MCF 10A (cell line): ENCODE data around the gene SH3TC1. TPM values are rescaled to one million over a fixed set of nuclear protein-coding genes. Genes with fewer than 3 reads are reported as not detected.

Experiments
- BruUV-seq: library from RNA; stranded (reverse); fragments of 400-500 nt; replicated peaks from 2 replicates; lab custom pipeline; 2021; lab: Mats Ljungman, UMichigan
- CTCF ChIA-PET: fragments of 300-600 bp; sonication (Branson Sonifier 250); formaldehyde crosslinking; extraction: SDS; loops from one replicate; lab custom pipeline; 2021; ENCODE audit warnings: antibody characterized with exemption, inconsistent platforms; lab: Yijun Ruan, JAX
- POLR2A ChIA-PET: fragments of 300-600, 350-650 bp; sonication (Branson Sonifier 250); formaldehyde crosslinking; extraction: SDS; loops from one replicate; lab custom pipeline; 2020; ENCODE audit warnings: antibody characterized with exemption, inconsistent platforms; lab: Yijun Ruan, JAX
- DNase-seq: peaks from one replicate; pipeline ENCODE4 v3.0.0-alpha.2; 2018; ENCODE audit not compliant: unreplicated experiment
- H3K27ac Mint-ChIP-seq: one replicate; pipeline ENCODE4 v1.8.0; 2022; ENCODE audit warnings: mild to moderate bottlenecking, low read depth, mixed read lengths; ENCODE audit not compliant: unreplicated experiment
- H3K27me3 Mint-ChIP-seq: one replicate; pipeline ENCODE4 v1.8.0; 2022; ENCODE audit warnings: mixed read lengths; ENCODE audit not compliant: insufficient read depth, unreplicated experiment
- H3K36me3 Mint-ChIP-seq: one replicate; pipeline ENCODE4 v1.8.0; 2022; ENCODE audit warnings: mild to moderate bottlenecking, moderate library complexity, mixed read lengths; ENCODE audit not compliant: insufficient read depth, unreplicated experiment
- H3K4me1 Mint-ChIP-seq: one replicate; pipeline ENCODE4 v1.8.0; 2022; ENCODE audit warnings: mixed read lengths; ENCODE audit not compliant: insufficient read depth, unreplicated experiment
- H3K4me3 Mint-ChIP-seq: one replicate; pipeline ENCODE4 v1.8.0; 2022; ENCODE audit warnings: mild to moderate bottlenecking, moderate library complexity, mixed read lengths; ENCODE audit not compliant: unreplicated experiment
- H3K9me3 Mint-ChIP-seq: one replicate; pipeline ENCODE4 v1.8.0; 2022; ENCODE audit warnings: mixed read lengths; ENCODE audit not compliant: unreplicated experiment
- CTCF ChIP-seq: fragments of 200-600 bp; IDR thresholded peaks from one replicate; pipeline ENCODE4 v1.8.0; 2022; ENCODE audit warnings: antibody characterized with exemption, mild to moderate bottlenecking; ENCODE audit not compliant: unreplicated experiment
- intact Hi-C: fragments of 100-400 bp; cut with micrococcal nuclease; formaldehyde crosslinking; loops from 2 replicates; pipeline ENCODE4 v1.14.1; 2022
- total RNA-seq: library from RNA; stranded (reverse); gene quantifications from 2 replicates; pipeline ENCODE4 v1.2.3, GENCODE V29; 2022

SH3TC1 gene
- total RNA-seq, 1 experiment from 2014 or later: 28.8 TPM

GRCh38 chr4:8221476-8221875 is 22.4 kb downstream of the SH3TC1 start:
- BruUV-seq: no TSS peak
- Mint-ChIP-seq H3K36me3 (peaks cover 26% of the 10 kb centered on the region), H3K27me3 (no peaks in the 10 kb centered on the region), H3K4me1 (peaks cover 12% of the 10 kb centered on the region), H3K4me3 (no peak overlapping the region), H3K9me3 (no peaks in the 10 kb centered on the region), H3K27ac (no peak overlapping the region)
- DNase-seq: peak; percentile 69
- TF ChIP-seq CTCF: no peak
- POLR2A ChIA-PET: interaction anchor here (0.6 to 1.3 kb wide), 4 partner anchors 33 to 1630 kb away, joined by 3 to 7 read pairs (median 4); no protein-coding TSS in a partner anchor
- CTCF ChIA-PET: interaction anchor here (0.9 to 1.0 kb wide), 2 partner anchors 21 to 181 kb away, joined by 3 to 4 read pairs; no protein-coding TSS in a partner anchor
- intact Hi-C loops: no loop called here

GRCh38 chr4:8221985-8222384 is 22.9 kb downstream of the SH3TC1 start:
- intact Hi-C loops: no loop called here
- ChIA-PET POLR2A (interaction anchor here (1.3 kb wide), 1 partner anchor 42 kb away, joined by 6 read pairs; no protein-coding TSS in a partner anchor), CTCF (interaction anchor here (0.6 kb wide), 1 partner anchor 45 kb away, joined by 3 read pairs; no protein-coding TSS in a partner anchor)
- no peaks in the 10 kb centered on the region for H3K9me3 Mint-ChIP-seq
- DNase-seq: no peak
- H3K27me3 Mint-ChIP-seq: no peaks in the 10 kb centered on the region
- no peak overlapping the region for H3K27ac Mint-ChIP-seq
- peaks cover 12% of the 10 kb centered on the region for H3K4me1 Mint-ChIP-seq
- BruUV-seq: no TSS peak
- H3K4me3 Mint-ChIP-seq: no peak overlapping the region
- no peak for TF ChIP-seq CTCF
- peaks cover 26% of the 10 kb centered on the region for H3K36me3 Mint-ChIP-seq

GRCh38 chr4:8222609-8223388 is 23.7 kb downstream of the SH3TC1 start:
- H3K4me3 Mint-ChIP-seq: no peak overlapping the region
- peaks cover 26% of the 10 kb centered on the region for H3K36me3 Mint-ChIP-seq
- no peak overlapping the region for H3K27ac Mint-ChIP-seq
- H3K4me1 Mint-ChIP-seq: peaks cover 12% of the 10 kb centered on the region
- no peaks in the 10 kb centered on the region for H3K9me3 Mint-ChIP-seq
- no peak for TF ChIP-seq CTCF
- CTCF ChIA-PET: interaction anchor here (0.6 kb wide), 1 partner anchor 44 kb away, joined by 3 read pairs; no protein-coding TSS in a partner anchor
- intact Hi-C loops: no loop called here
- no peaks in the 10 kb centered on the region for H3K27me3 Mint-ChIP-seq
- POLR2A ChIA-PET: no interaction called here
- DNase-seq: no peak
- BruUV-seq: no TSS peak

GRCh38 chr4:8224267-8224974 is 25.3 kb downstream of the SH3TC1 start:
- CTCF ChIA-PET: interaction anchor here (1.1 to 3.2 kb wide), 2 partner anchors 16 to 48 kb away, joined by 3 to 11 read pairs; no protein-coding TSS in a partner anchor
- TF ChIP-seq CTCF: no peak
- no peak for DNase-seq
- H3K9me3 Mint-ChIP-seq: no peaks in the 10 kb centered on the region
- H3K4me1 Mint-ChIP-seq: peaks cover 12% of the 10 kb centered on the region
- intact Hi-C loops: no loop called here
- H3K27ac Mint-ChIP-seq: no peak overlapping the region
- no peak overlapping the region for H3K4me3 Mint-ChIP-seq
- H3K27me3 Mint-ChIP-seq: no peaks in the 10 kb centered on the region
- peaks cover 25% of the 10 kb centered on the region for H3K36me3 Mint-ChIP-seq
- POLR2A ChIA-PET: interaction anchor here (0.7 kb wide), 1 partner anchor 10 kb away, joined by 3 read pairs; no protein-coding TSS in a partner anchor
- BruUV-seq: no TSS peak
